WTC11 (cell line): ENCODE measurements around the gene CNIH3. TPM values are rescaled to one million over a fixed set of nuclear protein-coding genes. Genes with fewer than 3 reads are reported as not detected.

Source experiments
- ATAC-seq: fragments of 200-7000 bp; cut with Tn5 transposase; 2 replicates; pipeline ENCODE4 v1.10.0; 2021; ENCODE audit warnings: mild to moderate bottlenecking, moderate library complexity
- CTCF ChIA-PET: fragments of 300-600 bp; sonication (Branson Sonifier 250); formaldehyde crosslinking; loops from one replicate; lab custom pipeline; 2021; ENCODE audit warnings: antibody characterized with exemption; lab: Charles Lee
- POLR2A ChIA-PET: fragments of 350-600 bp; sonication (Branson Sonifier 250); formaldehyde crosslinking; loops from one replicate; lab custom pipeline; 2021; ENCODE audit warnings: antibody characterized with exemption; lab: Charles Lee
- DNase-seq: peaks from one replicate; pipeline ENCODE4 v3.0.0; 2021; ENCODE audit warnings: low spot score
- H3K27ac Mint-ChIP-seq: 2 replicates; pipeline ENCODE4 v1.8.0; 2021; ENCODE audit warnings: mixed read lengths
- H3K27me3 Mint-ChIP-seq: 2 replicates; pipeline ENCODE4 v1.8.0; 2021; ENCODE audit warnings: low read depth, mild to moderate bottlenecking, moderate library complexity, mixed read lengths
- H3K36me3 Mint-ChIP-seq: 2 replicates; pipeline ENCODE4 v1.8.0; 2021; ENCODE audit warnings: mixed read lengths
- H3K4me1 Mint-ChIP-seq: 2 replicates; pipeline ENCODE4 v1.8.0; 2022; ENCODE audit warnings: mixed read lengths
- H3K4me3 Mint-ChIP-seq: 2 replicates; pipeline ENCODE4 v1.8.0; 2021; ENCODE audit warnings: mild to moderate bottlenecking, moderate library complexity, mixed read lengths
- H3K9me3 Mint-ChIP-seq: 2 replicates; pipeline ENCODE4 v1.8.0; 2021; ENCODE audit warnings: mixed read lengths
- ATF3 ChIP-seq: sonication (generic); formaldehyde crosslinking; conservative IDR thresholded peaks from 2 replicates; pipeline ENCODE4 v1.8.1; 2022; ENCODE audit warnings: mild to moderate bottlenecking, missing genetic modification reagents
- CBFB ChIP-seq: sonication (generic); formaldehyde crosslinking; IDR thresholded peaks from 2 replicates; pipeline ENCODE4 v1.8.1; 2022; ENCODE audit warnings: mild to moderate bottlenecking, low read depth, missing genetic modification reagents
- E2F1 ChIP-seq: sonication (generic); formaldehyde crosslinking; IDR thresholded peaks from 2 replicates; pipeline ENCODE4 v1.8.0; 2022; ENCODE audit warnings: mild to moderate bottlenecking, missing genetic modification reagents
- GTF2I ChIP-seq: fragments of 250-450 bp; sonication (Bioruptor Pico); conservative IDR thresholded peaks from 2 replicates; pipeline ENCODE4 v1.4.0; 2021; ENCODE audit warnings: mild to moderate bottlenecking
- JAZF1 ChIP-seq: fragments of 250-450 bp; sonication (Bioruptor Pico); IDR thresholded peaks from 2 replicates; pipeline ENCODE4 v1.9.0; 2021; ENCODE audit warnings: moderate library complexity, mild to moderate bottlenecking, inconsistent platforms
- MAX ChIP-seq: sonication (generic); formaldehyde crosslinking; IDR thresholded peaks from 2 replicates; pipeline ENCODE4 v1.8.0; 2022; ENCODE audit warnings: mild to moderate bottlenecking, missing genetic modification reagents
- MLX ChIP-seq: sonication (generic); formaldehyde crosslinking; IDR thresholded peaks from 2 replicates; pipeline ENCODE4 v1.8.1; 2023; ENCODE audit warnings: mild to moderate bottlenecking, missing genetic modification reagents, moderate library complexity
- NR1H2 ChIP-seq: sonication (generic); formaldehyde crosslinking; IDR thresholded peaks from 2 replicates; pipeline ENCODE4 v1.9.0; 2021; ENCODE audit warnings: mild to moderate bottlenecking, moderate library complexity, missing genetic modification reagents
- NR2C2 ChIP-seq: sonication (generic); formaldehyde crosslinking; IDR thresholded peaks from 2 replicates; pipeline ENCODE4 v1.8.0; 2022; ENCODE audit warnings: mild to moderate bottlenecking, missing genetic modification reagents
- TEAD4 ChIP-seq: sonication (generic); formaldehyde crosslinking; IDR thresholded peaks from 2 replicates; pipeline ENCODE4 v1.8.0; 2022; ENCODE audit warnings: mild to moderate bottlenecking, missing genetic modification reagents
- ZNF138 ChIP-seq: sonication (generic); formaldehyde crosslinking; conservative IDR thresholded peaks from 2 replicates; pipeline ENCODE4 v1.8.1; 2022; ENCODE audit warnings: mild to moderate bottlenecking, moderate library complexity, missing genetic modification reagents
- ZNF671 ChIP-seq: fragments of 250-450 bp; sonication (Bioruptor Pico); IDR thresholded peaks from 2 replicates; pipeline ENCODE4 v1.8.0; 2021; ENCODE audit warnings: mild to moderate bottlenecking
- ZSCAN18 ChIP-seq: fragments of 250-450 bp; sonication (Bioruptor Pico); IDR thresholded peaks from 2 replicates; pipeline ENCODE4 v2.1.2; 2022; ENCODE audit warnings: mild to moderate bottlenecking, moderate library complexity
- total RNA-seq: library from RNA; stranded (reverse); gene quantifications from 3 replicates; pipeline ENCODE4 v1.2.3, GENCODE V29; 2021
- TF ChIP-seq, protein P1 (sequence below): sonication (generic); formaldehyde crosslinking; IDR thresholded peaks from 2 replicates; pipeline ENCODE4 v1.8.0; 2022; ENCODE audit warnings: missing genetic modification reagents
- TF ChIP-seq, protein P2 (sequence below): fragments of 250-450 bp; sonication (Bioruptor Pico); IDR thresholded peaks from 2 replicates; pipeline ENCODE4 v1.9.0; 2021; ENCODE audit warnings: mild to moderate bottlenecking
- TF ChIP-seq, protein P3 (sequence below): fragments of 200-600 bp; IDR thresholded peaks from 2 replicates; pipeline ENCODE4 v1.8.0; 2022; ENCODE audit warnings: antibody characterized with exemption
- TF ChIP-seq, protein P4 (sequence below): sonication (generic); formaldehyde crosslinking; IDR thresholded peaks from 2 replicates; pipeline ENCODE4 v1.8.1; 2022; ENCODE audit warnings: missing genetic modification reagents, borderline replicate concordance

The CNIH3 gene
- total RNA-seq, 1 experiment from 2014 or later = 8.1 TPM

DNA sequence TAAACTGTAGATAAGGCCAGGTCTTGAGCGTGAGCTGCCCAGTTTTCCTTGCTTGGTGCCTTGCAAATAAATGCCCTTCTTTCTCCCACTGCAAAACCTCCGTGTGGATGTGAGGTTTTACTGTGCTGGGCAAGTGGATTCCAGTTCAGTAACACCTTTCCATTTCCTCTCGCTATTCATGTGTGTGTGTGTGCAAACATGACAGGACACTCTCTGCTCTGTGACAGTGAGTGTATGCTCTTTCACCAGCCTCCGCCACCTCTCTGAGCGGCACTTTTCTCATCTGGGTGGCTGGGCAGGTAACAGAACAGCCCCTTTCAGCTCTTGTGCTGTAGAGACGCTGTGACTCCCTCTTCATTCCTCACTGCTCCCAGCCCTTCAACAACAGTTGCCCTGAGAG, 23.9 kb downstream of the CNIH3 start:
- Mint-ChIP-seq H3K27me3 (no peaks in the 10 kb centered on the region), H3K4me1 (peaks cover 33% of the 10 kb centered on the region), H3K27ac (no peak overlapping the region; the same call in 1 of the 2 replicates), H3K4me3 (no peak overlapping the region), H3K9me3 (no peaks in the 10 kb centered on the region), H3K36me3 (no peaks in the 10 kb centered on the region)
- no peak for DNase-seq
- ATAC-seq = no peak
- TF ChIP-seq, protein P1, sequence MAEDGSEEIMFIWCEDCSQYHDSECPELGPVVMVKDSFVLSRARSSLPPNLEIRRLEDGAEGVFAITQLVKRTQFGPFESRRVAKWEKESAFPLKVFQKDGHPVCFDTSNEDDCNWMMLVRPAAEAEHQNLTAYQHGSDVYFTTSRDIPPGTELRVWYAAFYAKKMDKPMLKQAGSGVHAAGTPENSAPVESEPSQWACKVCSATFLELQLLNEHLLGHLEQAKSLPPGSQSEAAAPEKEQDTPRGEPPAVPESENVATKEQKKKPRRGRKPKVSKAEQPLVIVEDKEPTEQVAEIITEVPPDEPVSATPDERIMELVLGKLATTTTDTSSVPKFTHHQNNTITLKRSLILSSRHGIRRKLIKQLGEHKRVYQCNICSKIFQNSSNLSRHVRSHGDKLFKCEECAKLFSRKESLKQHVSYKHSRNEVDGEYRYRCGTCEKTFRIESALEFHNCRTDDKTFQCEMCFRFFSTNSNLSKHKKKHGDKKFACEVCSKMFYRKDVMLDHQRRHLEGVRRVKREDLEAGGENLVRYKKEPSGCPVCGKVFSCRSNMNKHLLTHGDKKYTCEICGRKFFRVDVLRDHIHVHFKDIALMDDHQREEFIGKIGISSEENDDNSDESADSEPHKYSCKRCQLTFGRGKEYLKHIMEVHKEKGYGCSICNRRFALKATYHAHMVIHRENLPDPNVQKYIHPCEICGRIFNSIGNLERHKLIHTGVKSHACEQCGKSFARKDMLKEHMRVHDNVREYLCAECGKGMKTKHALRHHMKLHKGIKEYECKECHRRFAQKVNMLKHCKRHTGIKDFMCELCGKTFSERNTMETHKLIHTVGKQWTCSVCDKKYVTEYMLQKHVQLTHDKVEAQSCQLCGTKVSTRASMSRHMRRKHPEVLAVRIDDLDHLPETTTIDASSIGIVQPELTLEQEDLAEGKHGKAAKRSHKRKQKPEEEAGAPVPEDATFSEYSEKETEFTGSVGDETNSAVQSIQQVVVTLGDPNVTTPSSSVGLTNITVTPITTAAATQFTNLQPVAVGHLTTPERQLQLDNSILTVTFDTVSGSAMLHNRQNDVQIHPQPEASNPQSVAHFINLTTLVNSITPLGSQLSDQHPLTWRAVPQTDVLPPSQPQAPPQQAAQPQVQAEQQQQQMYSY (CRISPR knock-in tag) = no peak
- CTCF ChIA-PET = interaction anchor here (1.6 to 2.6 kb wide), 5 partner anchors 127 to 283 kb away, joined by 9 to 27 read pairs (median 9); no protein-coding TSS in a partner anchor
- POLR2A ChIA-PET = no interaction called here

DNA sequence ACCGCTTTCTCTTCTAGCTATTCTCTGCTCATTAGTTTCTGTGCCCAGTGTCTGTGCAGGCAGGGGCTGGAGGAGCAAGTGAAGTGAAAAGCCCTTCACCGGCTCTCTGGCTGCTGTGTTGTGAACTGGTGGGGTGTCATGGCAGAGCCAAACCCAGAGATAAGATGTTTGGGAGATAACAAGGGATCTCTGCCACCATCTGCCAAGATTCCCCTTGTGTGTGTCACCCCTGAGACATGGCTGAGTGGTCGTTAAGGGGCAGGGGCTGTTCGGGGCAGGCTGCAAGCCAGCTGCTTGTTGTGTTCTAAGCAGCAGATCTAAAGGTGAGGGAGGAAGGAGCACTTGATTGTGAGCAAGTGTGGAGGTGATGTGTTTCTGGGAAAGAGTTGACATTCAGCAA, 24.5 kb downstream of the CNIH3 start:
- Mint-ChIP-seq H3K36me3 (no peaks in the 10 kb centered on the region), H3K9me3 (no peaks in the 10 kb centered on the region), H3K27ac (no peak overlapping the region), H3K27me3 (no peaks in the 10 kb centered on the region), H3K4me1 (peaks cover 31% of the 10 kb centered on the region), H3K4me3 (no peak overlapping the region)
- POLR2A ChIA-PET = no interaction called here
- CTCF ChIA-PET = interaction anchor here (0.5 to 2.6 kb wide), 15 partner anchors 10 to 282 kb away, joined by 3 to 27 read pairs (median 4); no protein-coding TSS in a partner anchor
- TF ChIP-seq ZNF138 (CRISPR knock-in tag) = no peak
- TF ChIP-seq GTF2I (CRISPR knock-in tag) = no peak
- no peak for TF ChIP-seq NR1H2 (CRISPR knock-in tag)
- TF ChIP-seq ZSCAN18 (CRISPR knock-in tag) = no peak
- ATAC-seq (no peak), DNase-seq (no peak)

DNA sequence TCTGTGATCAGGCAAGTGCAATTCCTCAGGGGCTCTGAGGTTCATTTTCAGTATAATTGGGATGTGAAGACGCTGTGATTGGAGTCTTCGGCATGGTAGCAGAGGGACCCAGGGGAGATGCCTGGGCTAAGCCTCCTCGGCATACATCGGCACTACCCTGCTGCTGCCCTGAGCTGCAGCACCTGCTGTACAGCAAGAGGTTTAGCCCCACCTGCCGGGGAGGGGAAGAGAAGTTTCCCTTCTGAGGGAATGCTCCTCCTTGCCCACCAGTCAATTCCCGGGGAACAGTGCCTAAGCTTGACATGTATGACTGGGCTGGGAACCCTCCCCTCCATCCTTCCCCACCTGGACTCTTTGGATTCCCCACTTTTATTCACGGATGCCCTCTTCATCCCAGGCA, 24.9 kb downstream of the CNIH3 start:
- Mint-ChIP-seq H3K9me3 (no peaks in the 10 kb centered on the region), H3K4me1 (peaks cover 31% of the 10 kb centered on the region), H3K27me3 (no peaks in the 10 kb centered on the region), H3K36me3 (no peaks in the 10 kb centered on the region), H3K27ac (no peak overlapping the region), H3K4me3 (no peak overlapping the region)
- ChIA-PET POLR2A (no interaction called here), CTCF (interaction anchor here (0.5 to 2.6 kb wide), 20 partner anchors 10 to 282 kb away, joined by 3 to 27 read pairs (median 4); partner anchors contain the start of gene CNIH3)
- ATAC-seq (peak; percentile 76), DNase-seq (peak; percentile 69)
- TF ChIP-seq, protein P2, sequence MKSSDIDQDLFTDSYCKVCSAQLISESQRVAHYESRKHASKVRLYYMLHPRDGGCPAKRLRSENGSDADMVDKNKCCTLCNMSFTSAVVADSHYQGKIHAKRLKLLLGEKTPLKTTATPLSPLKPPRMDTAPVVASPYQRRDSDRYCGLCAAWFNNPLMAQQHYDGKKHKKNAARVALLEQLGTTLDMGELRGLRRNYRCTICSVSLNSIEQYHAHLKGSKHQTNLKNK (CRISPR knock-in tag) = no peak
- TF ChIP-seq MLX = no peak
- no peak for TF ChIP-seq TEAD4 (CRISPR knock-in tag)
- no peak for TF ChIP-seq GTF2I (CRISPR knock-in tag)
- TF ChIP-seq NR2C2 = no peak

- no peak overlapping the region; the same call in 1 of the 2 replicates for H3K27ac Mint-ChIP-seq
- H3K27me3 Mint-ChIP-seq = no peaks in the 10 kb centered on the region
- peak; percentile 26 for DNase-seq
- ChIA-PET CTCF (interaction anchor here (0.8 to 2.2 kb wide), 12 partner anchors 11 to 279 kb away, joined by 3 to 22 read pairs (median 4); no protein-coding TSS in a partner anchor), POLR2A (no interaction called here)
- H3K9me3 Mint-ChIP-seq = no peaks in the 10 kb centered on the region
- ATAC-seq = peak; percentile 33
- H3K4me1 Mint-ChIP-seq = peaks cover 24% of the 10 kb centered on the region
- no peaks in the 10 kb centered on the region for H3K36me3 Mint-ChIP-seq
- no peak overlapping the region for H3K4me3 Mint-ChIP-seq
- TF ChIP-seq E2F1 (CRISPR knock-in tag) (no peak), CBFB (CRISPR knock-in tag) (no peak), MAX (CRISPR knock-in tag) (no peak), JAZF1 (CRISPR knock-in tag) (no peak), ZNF671 (CRISPR knock-in tag) (no peak), ATF3 (CRISPR knock-in tag) (no peak)
- TF ChIP-seq, protein P3, sequence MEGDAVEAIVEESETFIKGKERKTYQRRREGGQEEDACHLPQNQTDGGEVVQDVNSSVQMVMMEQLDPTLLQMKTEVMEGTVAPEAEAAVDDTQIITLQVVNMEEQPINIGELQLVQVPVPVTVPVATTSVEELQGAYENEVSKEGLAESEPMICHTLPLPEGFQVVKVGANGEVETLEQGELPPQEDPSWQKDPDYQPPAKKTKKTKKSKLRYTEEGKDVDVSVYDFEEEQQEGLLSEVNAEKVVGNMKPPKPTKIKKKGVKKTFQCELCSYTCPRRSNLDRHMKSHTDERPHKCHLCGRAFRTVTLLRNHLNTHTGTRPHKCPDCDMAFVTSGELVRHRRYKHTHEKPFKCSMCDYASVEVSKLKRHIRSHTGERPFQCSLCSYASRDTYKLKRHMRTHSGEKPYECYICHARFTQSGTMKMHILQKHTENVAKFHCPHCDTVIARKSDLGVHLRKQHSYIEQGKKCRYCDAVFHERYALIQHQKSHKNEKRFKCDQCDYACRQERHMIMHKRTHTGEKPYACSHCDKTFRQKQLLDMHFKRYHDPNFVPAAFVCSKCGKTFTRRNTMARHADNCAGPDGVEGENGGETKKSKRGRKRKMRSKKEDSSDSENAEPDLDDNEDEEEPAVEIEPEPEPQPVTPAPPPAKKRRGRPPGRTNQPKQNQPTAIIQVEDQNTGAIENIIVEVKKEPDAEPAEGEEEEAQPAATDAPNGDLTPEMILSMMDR = no peak
- TF ChIP-seq, protein P4, sequence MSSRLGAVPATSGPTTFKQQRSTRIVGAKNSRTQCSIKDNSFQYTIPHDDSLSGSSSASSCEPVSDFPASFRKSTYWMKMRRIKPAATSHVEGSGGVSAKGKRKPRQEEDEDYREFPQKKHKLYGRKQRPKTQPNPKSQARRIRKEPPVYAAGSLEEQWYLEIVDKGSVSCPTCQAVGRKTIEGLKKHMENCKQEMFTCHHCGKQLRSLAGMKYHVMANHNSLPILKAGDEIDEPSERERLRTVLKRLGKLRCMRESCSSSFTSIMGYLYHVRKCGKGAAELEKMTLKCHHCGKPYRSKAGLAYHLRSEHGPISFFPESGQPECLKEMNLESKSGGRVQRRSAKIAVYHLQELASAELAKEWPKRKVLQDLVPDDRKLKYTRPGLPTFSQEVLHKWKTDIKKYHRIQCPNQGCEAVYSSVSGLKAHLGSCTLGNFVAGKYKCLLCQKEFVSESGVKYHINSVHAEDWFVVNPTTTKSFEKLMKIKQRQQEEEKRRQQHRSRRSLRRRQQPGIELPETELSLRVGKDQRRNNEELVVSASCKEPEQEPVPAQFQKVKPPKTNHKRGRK (CRISPR knock-in tag) = no peak
These were observed 27.5 kb downstream of the CNIH3 start for GRCh38 chr1:224643653-224644052.
